ENCODE measurements around the gene CCL8.

- no peak for TF ChIP-seq CTCF (IDR thresholded peaks at IDR 0.05)
- TF ChIP-seq POLR2A (IDR thresholded peaks at IDR 0.05) = no peak
Observed at GRCh38 chr17:34299956-34300577, 19.2 kb upstream of the CCL8 start.

All from Peyer's patch (tissue), 4 donors.